ENCODE measurements around the gene GRWD1.

The GRWD1 gene

DNA sequence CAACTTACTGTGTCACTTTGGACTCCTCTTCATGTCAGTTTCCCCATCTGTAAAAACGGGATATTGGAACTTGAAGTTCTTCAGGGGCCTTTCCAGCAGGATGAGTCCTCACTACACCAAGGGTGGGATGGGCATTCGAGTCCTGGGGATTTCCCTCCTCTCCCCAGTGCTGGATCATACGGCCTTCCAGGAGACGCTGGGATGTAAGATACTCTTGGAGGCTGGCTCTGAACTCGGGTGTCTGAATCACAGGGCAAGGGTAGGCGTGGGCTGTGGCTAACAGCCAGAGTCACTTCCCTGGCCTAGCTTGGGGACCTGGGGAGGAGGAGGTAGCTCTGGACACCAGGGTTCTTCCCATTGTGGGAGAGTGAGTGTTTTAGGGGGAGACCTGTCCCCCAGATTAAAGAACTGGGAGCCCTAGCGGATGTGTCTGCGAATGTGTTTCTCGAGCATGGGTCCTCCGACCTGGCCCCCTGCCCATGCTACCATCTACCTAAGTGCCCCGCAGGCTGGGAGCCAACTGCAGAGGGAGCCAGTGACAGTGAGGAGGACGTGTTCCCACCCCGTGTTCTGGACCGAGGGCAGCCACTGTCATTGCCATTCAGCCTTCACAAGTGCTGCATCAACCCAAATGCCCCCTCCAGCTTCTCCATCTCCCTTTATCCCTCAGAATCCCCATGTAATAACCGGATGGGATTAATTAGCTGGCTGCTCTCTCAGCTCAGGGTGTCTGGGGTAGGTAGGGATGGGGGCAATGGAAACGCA, 21.0 kb downstream of the GRWD1 start:
- TF ChIP-seq, protein P1, sequence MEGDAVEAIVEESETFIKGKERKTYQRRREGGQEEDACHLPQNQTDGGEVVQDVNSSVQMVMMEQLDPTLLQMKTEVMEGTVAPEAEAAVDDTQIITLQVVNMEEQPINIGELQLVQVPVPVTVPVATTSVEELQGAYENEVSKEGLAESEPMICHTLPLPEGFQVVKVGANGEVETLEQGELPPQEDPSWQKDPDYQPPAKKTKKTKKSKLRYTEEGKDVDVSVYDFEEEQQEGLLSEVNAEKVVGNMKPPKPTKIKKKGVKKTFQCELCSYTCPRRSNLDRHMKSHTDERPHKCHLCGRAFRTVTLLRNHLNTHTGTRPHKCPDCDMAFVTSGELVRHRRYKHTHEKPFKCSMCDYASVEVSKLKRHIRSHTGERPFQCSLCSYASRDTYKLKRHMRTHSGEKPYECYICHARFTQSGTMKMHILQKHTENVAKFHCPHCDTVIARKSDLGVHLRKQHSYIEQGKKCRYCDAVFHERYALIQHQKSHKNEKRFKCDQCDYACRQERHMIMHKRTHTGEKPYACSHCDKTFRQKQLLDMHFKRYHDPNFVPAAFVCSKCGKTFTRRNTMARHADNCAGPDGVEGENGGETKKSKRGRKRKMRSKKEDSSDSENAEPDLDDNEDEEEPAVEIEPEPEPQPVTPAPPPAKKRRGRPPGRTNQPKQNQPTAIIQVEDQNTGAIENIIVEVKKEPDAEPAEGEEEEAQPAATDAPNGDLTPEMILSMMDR (IDR thresholded peaks at IDR 0.05; ENCODE audit: insufficient read depth, low read depth, low read length, missing control alignments), result no peak
- H3K4me3 ChIP-seq (ENCODE audit: low read length), result no peak overlapping the region
- peak; percentile 60 for DNase-seq (ENCODE audit: low read depth)

DNA sequence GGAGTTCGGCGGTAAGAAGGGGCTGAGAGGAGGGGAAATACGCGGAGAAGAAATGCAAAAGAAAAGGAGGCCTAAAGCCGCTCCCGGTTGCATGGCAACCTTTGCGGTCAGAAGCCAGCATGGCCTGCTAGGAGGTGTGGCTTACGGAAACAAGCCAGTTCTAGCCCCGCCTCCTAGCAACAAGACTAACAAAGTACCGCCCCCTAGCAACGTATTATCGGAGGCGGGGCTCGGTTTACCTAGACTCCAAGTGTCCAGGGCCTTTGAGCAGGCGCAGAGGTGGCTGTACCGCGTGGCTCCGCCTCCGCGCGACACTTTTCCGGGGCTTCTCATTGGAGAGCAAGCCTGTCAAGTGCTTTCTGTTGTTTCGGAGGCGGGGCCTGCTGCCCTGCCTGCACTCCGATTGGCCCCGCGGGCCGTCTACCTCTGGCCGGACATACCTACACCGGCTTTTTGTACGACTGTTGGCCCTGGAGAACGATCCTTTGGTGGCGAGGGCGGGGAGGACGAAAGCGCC, 23.0 kb downstream of the GRWD1 start:
- peak overlapping the region; percentile 77 for H3K4me3 ChIP-seq (ENCODE audit: low read length)
- peak; percentile 100 for DNase-seq (ENCODE audit: low read depth)
- TF ChIP-seq, protein P1 (IDR thresholded peaks at IDR 0.05; ENCODE audit: insufficient read depth, low read depth, low read length, missing control alignments), result no peak

DNA sequence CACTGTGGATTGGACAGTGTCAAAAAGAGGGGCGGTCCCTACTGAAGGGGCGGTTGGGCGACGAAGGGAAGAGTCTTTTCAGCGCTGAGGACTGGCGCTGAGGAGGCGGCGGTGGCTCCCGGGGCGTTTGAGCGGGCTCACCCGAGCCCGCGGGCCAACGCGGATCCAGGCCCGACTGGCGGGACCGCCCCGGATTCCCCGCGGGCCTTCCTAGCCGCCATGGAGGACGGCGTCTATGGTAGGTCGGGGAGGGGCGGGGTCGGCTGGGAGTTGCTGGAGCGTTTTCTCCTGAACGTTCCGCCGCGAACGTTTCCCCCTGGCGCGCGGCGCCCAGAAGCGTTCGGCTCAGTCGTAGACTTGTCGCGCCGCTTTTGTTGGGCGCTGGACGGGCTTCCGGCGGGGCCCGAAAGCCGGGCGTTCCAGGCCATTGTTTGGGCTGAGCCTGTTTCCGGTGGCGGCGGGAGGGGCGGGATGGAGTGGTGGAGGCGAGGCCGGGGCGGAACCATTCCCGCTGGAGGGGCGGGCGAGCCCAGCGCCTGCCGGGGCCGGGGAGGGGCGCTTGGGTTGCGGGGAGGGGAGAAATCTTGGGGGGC, 23.6 kb downstream of the GRWD1 start, which contains the start of gene CYTH2:
Gene CYTH2, plus strand, starts transcription at position 81 of the 593 bp plus-strand sequence. Its CDS starts 139 bp downstream, at position 220.
- peak; percentile 89 for DNase-seq (ENCODE audit: low read depth)
- TF ChIP-seq, protein P1 (IDR thresholded peaks at IDR 0.05; ENCODE audit: insufficient read depth, low read depth, low read length, missing control alignments), result no peak
- peak within 1 kb of the TSS; percentile 77 for H3K4me3 ChIP-seq (ENCODE audit: low read length)

DNA sequence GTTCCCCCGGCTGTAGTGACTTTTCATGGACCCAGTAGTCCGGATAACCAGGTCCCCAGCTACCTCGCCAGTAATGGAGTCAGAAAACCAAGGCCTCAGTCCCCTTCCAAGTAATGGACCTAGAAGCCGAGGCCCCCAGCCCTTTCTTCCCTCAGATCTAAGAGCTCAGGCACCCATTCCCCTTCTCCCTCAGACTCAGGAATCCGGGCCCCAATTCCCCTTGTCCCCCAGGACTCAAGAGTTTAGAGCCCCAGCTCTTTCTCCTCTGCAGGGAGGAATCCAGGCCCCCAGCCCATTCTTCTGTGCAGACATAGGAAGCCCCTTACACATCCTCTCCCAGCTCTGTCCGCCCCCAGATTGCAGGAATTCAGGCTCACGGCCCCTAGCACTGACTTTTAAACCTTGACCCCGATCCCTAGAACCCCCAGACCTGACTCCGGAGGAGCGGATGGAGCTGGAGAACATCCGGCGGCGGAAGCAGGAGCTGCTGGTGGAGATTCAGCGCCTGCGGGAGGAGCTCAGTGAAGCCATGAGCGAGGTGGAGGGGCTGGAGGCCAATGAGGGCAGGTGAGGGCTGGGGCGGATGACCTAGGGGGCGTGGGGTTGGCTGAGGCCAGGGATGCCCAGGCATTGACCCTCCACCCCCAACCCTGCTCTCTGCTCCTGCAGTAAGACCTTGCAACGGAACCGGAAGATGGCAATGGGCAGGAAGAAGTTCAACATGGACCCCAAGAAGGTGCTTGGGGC, 24.3 kb downstream of the GRWD1 start:
- H3K4me3 ChIP-seq (ENCODE audit: low read length), result peak overlapping the region; percentile 77
- DNase-seq (ENCODE audit: low read depth), result no peak
- TF ChIP-seq, protein P1 (IDR thresholded peaks at IDR 0.05; ENCODE audit: insufficient read depth, low read depth, low read length, missing control alignments), result no peak

DNA sequence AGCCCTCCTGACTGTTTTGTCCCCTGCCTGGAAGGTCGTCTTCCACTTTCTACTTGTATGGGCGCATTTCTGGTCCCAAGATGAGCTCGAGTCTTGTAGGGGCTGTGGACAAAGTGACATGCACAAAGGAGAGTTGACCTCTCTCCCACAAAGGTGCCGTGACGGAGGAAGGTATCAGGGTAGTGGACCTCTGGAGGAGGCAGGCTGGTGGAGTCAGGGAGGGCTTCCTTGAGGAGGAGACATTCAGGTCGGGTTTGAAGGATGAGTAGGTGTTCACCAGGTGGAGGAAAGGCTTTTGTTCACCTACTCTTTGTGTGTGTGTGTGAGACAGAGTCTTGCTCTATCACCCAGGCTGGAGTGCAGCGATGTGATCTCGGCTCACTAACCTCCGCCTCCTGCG, 25.1 kb downstream of the GRWD1 start:
- DNase-seq (ENCODE audit: low read depth), result no peak
- no peak overlapping the region for H3K4me3 ChIP-seq (ENCODE audit: low read length)
- TF ChIP-seq, protein P1 (IDR thresholded peaks at IDR 0.05; ENCODE audit: insufficient read depth, low read depth, low read length, missing control alignments), result no peak

DNA sequence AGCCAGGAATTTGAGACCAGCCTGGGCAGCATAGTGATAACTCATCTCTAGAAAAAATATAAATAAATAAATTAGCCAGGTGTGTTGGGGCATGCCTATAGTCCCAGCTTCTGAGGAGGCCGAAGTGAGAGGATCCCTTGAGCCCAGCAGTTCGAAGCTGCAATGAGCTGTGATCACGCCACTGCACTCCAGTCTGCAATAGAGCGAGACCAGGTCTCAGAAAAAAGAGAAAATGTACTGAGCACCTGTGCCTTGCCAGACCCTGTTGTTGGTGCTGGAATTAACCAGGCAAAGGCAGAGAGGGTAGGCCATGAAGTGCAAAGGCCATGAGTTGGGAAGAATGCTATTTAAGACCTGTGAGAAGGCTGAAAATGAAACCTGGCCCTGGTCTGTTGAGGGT, 26.1 kb downstream of the GRWD1 start:
- H3K4me3 ChIP-seq (ENCODE audit: low read length), result no peak overlapping the region
- TF ChIP-seq, protein P1 (IDR thresholded peaks at IDR 0.05; ENCODE audit: insufficient read depth, low read depth, low read length, missing control alignments), result no peak
- DNase-seq (ENCODE audit: low read depth), result peak; percentile 24

Measured in epithelial cell of esophagus (primary cell).